HepG2 (cell line): ENCODE measurements around the gene EXOC3. TPM values are rescaled to one million over a fixed set of nuclear protein-coding genes. Genes with fewer than 3 reads are reported as not detected.
A peak's percentile ranks its signal among the peaks of the same experiment; 100 is the strongest.

ENCODE experiments used
- ATAC-seq: fragments of 200-7000 bp; cut with Tn5 transposase; 3 replicates; pipeline ENCODE4 v1.9.1; 2020; ENCODE audit warnings: mild to moderate bottlenecking, moderate library complexity
- BruUV-seq: library from RNA; stranded (reverse); fragments of 400-500 nt; replicated peaks from 2 replicates; lab custom pipeline; 2021; lab: Mats Ljungman, UMichigan
- CTCF ChIA-PET: fragments of 300-600 bp; formaldehyde crosslinking; extraction: SDS; loops from one replicate; lab custom pipeline; 2021; ENCODE audit warnings: low total read pairs, inconsistent platforms, low intra/inter-chr PET ratio; lab: Yijun Ruan, JAX
- POLR2A ChIA-PET: fragments of 350-600 bp; sonication (Branson Sonifier 250); formaldehyde crosslinking; loops from one replicate; lab custom pipeline; 2020; ENCODE audit warnings: antibody characterized with exemption, inconsistent platforms; lab: Yijun Ruan, JAX
- DNase-seq: peaks from one replicate; pipeline ENCODE4 v3.0.0-alpha.2; 2015; ENCODE audit warnings: low spot score
- FAIRE-seq: peaks from 3 replicates; lab custom pipeline; 2011; peaks lifted over from hg19 to GRCh38; lab: Jason Lieb, UNC
- H2AFZ ChIP-seq: one replicate; pipeline ENCODE4 v1.6.1; 2011; ENCODE audit warnings: low read length, inconsistent platforms
- H3K27ac ChIP-seq: fragments of 300-600 bp; 3 replicates; pipeline ENCODE4 v1.8.0; 2011; ENCODE audit warnings: mixed run types, mild to moderate bottlenecking, mixed read lengths, low read length, inconsistent platforms; ENCODE audit not compliant: insufficient read depth; ENCODE audit errors: extremely low read length
- H3K27me3 ChIP-seq, 2 experiments: fragments of 200-600 bp in 1 of 2; 2 replicates in 1 of 2; 3 replicates in 1 of 2; pipeline versions ENCODE4 v1.6.0 to v1.8.0; 2011; ENCODE audit warnings: low read length in 2 of 2, mild to moderate bottlenecking in 2 of 2, moderate library complexity in 2 of 2, inconsistent platforms in 1 of 2; ENCODE audit not compliant: insufficient read depth in 2 of 2, control insufficient read depth in 1 of 2
- H3K36me3 ChIP-seq, 2 experiments: fragments of 200-600 bp in 1 of 2; replicated peaks in 1 of 2; 2 replicates in 1 of 2; 3 replicates in 1 of 2; pipeline versions ENCODE4 v1.5.1 to v1.8.0; 2011; ENCODE audit warnings: low read length in 2 of 2, inconsistent platforms in 1 of 2; ENCODE audit not compliant: insufficient read depth in 2 of 2, control insufficient read depth in 1 of 2
- H3K4me1 ChIP-seq: 2 replicates; pipeline ENCODE4 v1.5.1; 2012; ENCODE audit warnings: low read length, inconsistent platforms; ENCODE audit not compliant: insufficient read depth
- H3K4me2 ChIP-seq: 2 replicates; pipeline ENCODE4 v1.6.0; 2011; ENCODE audit warnings: low read depth, low read length, inconsistent platforms
- H3K4me3 ChIP-seq, 3 experiments: fragments of 200-600 bp in 1 of 3; sonication (generic), shearing (Covaris generic) in 1 of 3; replicated peaks in 1 of 3; 2 replicates each; pipeline ENCODE4 v1.5.1; 2011 to 2016; ENCODE audit warnings: low read length in 3 of 3, inconsistent platforms in 2 of 3, low read depth in 2 of 3, mild to moderate bottlenecking in 2 of 3, control low read depth in 1 of 3, mixed read lengths in 1 of 3; ENCODE audit not compliant: insufficient read depth in 1 of 3
- H3K79me2 ChIP-seq: one replicate; pipeline ENCODE4 v1.6.1; 2011; ENCODE audit warnings: low read length, inconsistent platforms; ENCODE audit not compliant: insufficient read depth
- H3K9ac ChIP-seq: 2 replicates; pipeline ENCODE4 v1.6.0; 2011; ENCODE audit warnings: mild to moderate bottlenecking, low read depth, low read length, inconsistent platforms; ENCODE audit not compliant: insufficient read depth
- H3K9me3 ChIP-seq: 2 replicates; pipeline ENCODE4 v1.5.1; 2012; ENCODE audit warnings: mild to moderate bottlenecking, low read length
- H4K20me1 ChIP-seq: 2 replicates; pipeline ENCODE4 v1.6.0; 2011; ENCODE audit warnings: inconsistent platforms, mild to moderate bottlenecking, low read length, moderate library complexity; ENCODE audit not compliant: insufficient read depth
- AGO2 ChIP-seq: fragments of 200-400 bp; formaldehyde crosslinking; optimal IDR thresholded peaks from 2 replicates; pipeline ENCODE3; 2017; ENCODE audit warnings: mild to moderate bottlenecking, low read depth, low read length, moderate library complexity
- ATF6 ChIP-seq: sonication (generic); formaldehyde crosslinking; conservative IDR thresholded peaks from 2 replicates; pipeline ENCODE4 v1.4.0; 2020; ENCODE audit warnings: missing genetic modification reagents
- HIVEP1 ChIP-seq: sonication (generic); formaldehyde crosslinking; IDR thresholded peaks from 2 replicates; pipeline ENCODE4 v1.4.0; 2020; ENCODE audit warnings: mild to moderate bottlenecking, missing genetic modification reagents
- TCF12 ChIP-seq, 2 experiments: fragments of 450-650 bp in 1 of 2; sonication (generic) in 1 of 2; formaldehyde crosslinking in 1 of 2; IDR thresholded peaks; 2 replicates each; pipeline versions ENCODE4 v1.6.1 to v1.8.0; 2017 to 2022; ENCODE audit warnings: antibody characterized with exemption in 1 of 2, mild to moderate bottlenecking in 1 of 2, missing genetic modification reagents in 1 of 2, moderate library complexity in 1 of 2
- ZFP41 ChIP-seq: sonication (generic); formaldehyde crosslinking; IDR thresholded peaks from 2 replicates; pipeline ENCODE4 v1.4.0; 2020; ENCODE audit warnings: mild to moderate bottlenecking, missing genetic modification reagents, borderline replicate concordance
- ZNF781 ChIP-seq: sonication (generic); formaldehyde crosslinking; IDR thresholded peaks from 2 replicates; pipeline ENCODE4 v1.5.1; 2020; ENCODE audit warnings: borderline replicate concordance, mild to moderate bottlenecking, missing genetic modification reagents; ENCODE audit errors: not compliant biosample characterization
- WGBS: methylation state at CpG from one replicate; pipeline ENCODE4 v1.1.6; 2017; ENCODE audit warnings: low lambda C conversion rate; 5-methylcytosine and 5-hydroxymethylcytosine counted together
- in situ Hi-C: cut with HindIII; loops from 2 replicates; pipeline ENCODE4 v1.10.0; 2017; ENCODE audit warnings: low pct_unique_long_range_greater_than_20kb; ENCODE audit not compliant: extremely low pct_ligation_motif_present
- intact Hi-C: fragments of 100-400 bp; cut with micrococcal nuclease; formaldehyde crosslinking; loops from one replicate; pipeline ENCODE4 v1.10.0; 2022; ENCODE audit not compliant: unreplicated experiment
- polyA plus RNA-seq, 8 experiments: library from polyadenylated mRNA; depleted of rRNA in 3 of 8; stranded (reverse) in 7 of 8; unstranded in 1 of 8; fragments of >200 nt; fragmentation: Illumina TruSeq in 4 of 8; extraction: Trizol in 4 of 8; gene quantifications; 2 replicates each; pipeline versions ENCODE4 v1.2.1 to v1.2.3, GENCODE V29; 2011 to 2016; ENCODE audit warnings: low read depth in 4 of 8, missing spikeins in 1 of 8, mixed read lengths in 1 of 8; ENCODE audit not compliant: insufficient read depth in 1 of 8
- total RNA-seq, 5 experiments: library from RNA; depleted of rRNA; stranded (reverse); fragments of >200 nt; fragmentation: Illumina TruSeq; extraction: Trizol; gene quantifications; 2 replicates each; pipeline ENCODE4 v1.2.3, GENCODE V29; 2016; ENCODE audit warnings: low read depth in 1 of 5

The EXOC3 gene
- total and polyA plus RNA-seq, 2 of the 13 experiments (the other 11 are each of a cell fraction or from before 2014, with no cell fraction given): 9.2 to 20.5 TPM

GRCh38 chr5:478369-478981 is 35.5 kb downstream of the EXOC3 start:
- Histone ChIP-seq H3K4me1 (peaks cover 15% of the 10 kb centered on the region), H3K4me3 (no peak overlapping the region), H3K27ac (no peak overlapping the region), H3K9ac (no peak overlapping the region), H3K27me3 (peaks cover 21 to 83% of the 10 kb centered on the region in 2 experiments), H3K79me2 (no peaks in the 10 kb centered on the region), H3K9me3 (no peaks in the 10 kb centered on the region), H4K20me1 (no peaks in the 10 kb centered on the region), H3K36me3 (no peaks in the 10 kb centered on the region; a peak in 1 of 5 replicates), H2AFZ (no peak overlapping the region), H3K4me2 (no peak overlapping the region)
- BruUV-seq: no TSS peak
- ATAC-seq (no peak), DNase-seq (no peak), FAIRE-seq (no peak)
- TF ChIP-seq ATF6 (CRISPR knock-in tag) (no peak), ZFP41 (no peak), TCF12 (IDR thresholded peaks at IDR 0.05) (no peak), TCF12 (CRISPR knock-in tag; IDR thresholded peaks at IDR 0.05) (no peak), HIVEP1 (no peak), AGO2 (peak; percentile 3), ZNF781 (no peak)
- ChIA-PET POLR2A (no interaction called here), CTCF (no interaction called here)
- in situ Hi-C loops: no loop called here
- intact Hi-C loops: no loop called here
- WGBS: 0% methylated on average over 2 of the region's 18 CpGs
